GM18867 (cell line): ENCODE results near the gene CHRNB2.

Source experiments
- ATAC-seq: cut with Tn5 transposase; IDR thresholded peaks from one replicate; pipeline ENCODE4 v1.9.1; 2021; ENCODE audit warnings: mild to moderate bottlenecking, moderate library complexity; ENCODE audit not compliant: unreplicated experiment

The CHRNB2 gene

GRCh38 chr1:154551474-154551873, 16.1 kb upstream of the CHRNB2 start:
- no peak for ATAC-seq

- no peak for ATAC-seq
These were observed 15.5 kb upstream of the CHRNB2 start for GRCh38 chr1:154552036-154552435.

GRCh38 chr1:154553056-154554030, 14.2 kb upstream of the CHRNB2 start:
- no peak for ATAC-seq

GRCh38 chr1:154556422-154556821, 11.2 kb upstream of the CHRNB2 start:
- ATAC-seq: no peak

GRCh38 chr1:154557248-154557938, 10.2 kb upstream of the CHRNB2 start:
- ATAC-seq: no peak

GRCh38 chr1:154557939-154558719, 9.4 kb upstream of the CHRNB2 start, which contains the start of gene UBE2Q1:
UBE2Q1 (minus strand) TSS chr1:154558662; CDS start chr1:154558553, 109 bp downstream.
- ATAC-seq: peak; percentile 15

GRCh38 chr1:154558720-154559465, 8.7 kb upstream of the CHRNB2 start:
- ATAC-seq: peak; percentile 90

GRCh38 chr1:154559466-154560044, 8.0 kb upstream of the CHRNB2 start:
- peak; percentile 36 for ATAC-seq

GRCh38 chr1:154565876-154566275, 1.7 kb upstream of the CHRNB2 start:
- ATAC-seq: no peak

GRCh38 chr1:154568157-154568815, 708 bp downstream of the CHRNB2 start:
- ATAC-seq: no peak

- ATAC-seq: no peak
These were observed 3.8 kb downstream of the CHRNB2 start for GRCh38 chr1:154571244-154571963.

GRCh38 chr1:154571964-154572288, 4.3 kb downstream of the CHRNB2 start:
- ATAC-seq: no peak

GRCh38 chr1:154572468-154573167, 5.0 kb downstream of the CHRNB2 start:
- ATAC-seq: no peak

GRCh38 chr1:154573168-154573510, 5.6 kb downstream of the CHRNB2 start:
- ATAC-seq: no peak

GRCh38 chr1:154574716-154575115, 7.1 kb downstream of the CHRNB2 start:
- ATAC-seq: no peak

- ATAC-seq: no peak
These were observed 7.8 kb downstream of the CHRNB2 start for GRCh38 chr1:154575147-154575927.

- ATAC-seq: no peak
These were observed 8.5 kb downstream of the CHRNB2 start for GRCh38 chr1:154575951-154576566.
